ENCODE results near the gene GLCE. TPM values are rescaled to one million over a fixed set of nuclear protein-coding genes. Genes with fewer than 3 reads are reported as not detected.

Gene GLCE
- total RNA-seq (2014; rRNA removed; shearing (Covaris generic)) = 16.2 and 18.6 TPM in 2 replicates
- 14.8 and 16.2 TPM in 2 replicates for polyA plus RNA-seq (2015; cell fraction: cytosol; rRNA removed)
- 18.4 and 22.1 TPM in 2 replicates for polyA plus RNA-seq (2015; cell fraction: nucleus; rRNA removed)

DNA sequence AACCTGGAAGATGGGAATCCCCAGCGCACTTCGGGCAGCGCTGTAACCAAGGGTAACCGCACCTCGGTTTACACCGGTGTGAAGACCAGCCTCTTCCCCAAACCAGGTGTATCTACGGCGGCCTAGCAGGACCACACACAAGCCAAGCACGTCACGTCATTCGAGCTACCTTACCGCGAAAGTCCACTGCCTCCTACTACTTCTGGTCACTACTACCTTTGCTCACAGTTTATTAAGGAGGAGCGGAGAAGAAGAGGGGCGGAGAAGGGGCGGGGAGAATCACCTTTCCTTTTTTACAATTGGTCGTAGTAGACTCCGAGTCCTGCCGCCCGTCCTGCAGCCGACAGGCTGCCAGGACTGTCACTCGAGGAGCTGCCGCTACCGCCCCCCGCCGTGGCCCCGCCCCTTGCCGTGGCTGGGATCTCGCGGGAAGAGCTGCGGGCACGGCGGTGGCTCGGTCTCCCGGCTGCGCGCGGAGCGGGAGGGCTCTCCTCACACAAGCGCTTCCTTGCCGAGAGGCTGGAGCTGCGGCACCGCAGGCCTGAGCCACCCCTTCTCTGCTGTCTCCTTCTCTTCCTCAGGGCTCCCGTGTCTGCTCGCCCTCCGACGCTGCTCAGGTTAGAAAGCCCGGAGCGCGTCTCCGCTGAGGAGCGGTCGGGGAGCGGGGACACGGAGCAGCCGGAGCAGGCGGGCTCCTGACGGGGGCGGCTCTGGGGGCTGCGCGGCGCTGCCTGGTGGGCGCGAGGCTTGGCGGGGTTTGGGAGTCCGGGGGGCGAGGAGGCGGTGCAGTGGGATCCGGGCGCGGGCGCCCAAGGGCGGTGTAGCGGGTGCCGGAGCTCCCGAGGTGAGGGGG, at the start of gene GLCE:
GLCE (plus strand) TSS at position 495 of the 853 bp plus-strand sequence. CDS start 95,172 bp downstream, outside the sequence.
- DNase-seq (ENCODE audit: low read depth) = peak; percentile 97

DNA sequence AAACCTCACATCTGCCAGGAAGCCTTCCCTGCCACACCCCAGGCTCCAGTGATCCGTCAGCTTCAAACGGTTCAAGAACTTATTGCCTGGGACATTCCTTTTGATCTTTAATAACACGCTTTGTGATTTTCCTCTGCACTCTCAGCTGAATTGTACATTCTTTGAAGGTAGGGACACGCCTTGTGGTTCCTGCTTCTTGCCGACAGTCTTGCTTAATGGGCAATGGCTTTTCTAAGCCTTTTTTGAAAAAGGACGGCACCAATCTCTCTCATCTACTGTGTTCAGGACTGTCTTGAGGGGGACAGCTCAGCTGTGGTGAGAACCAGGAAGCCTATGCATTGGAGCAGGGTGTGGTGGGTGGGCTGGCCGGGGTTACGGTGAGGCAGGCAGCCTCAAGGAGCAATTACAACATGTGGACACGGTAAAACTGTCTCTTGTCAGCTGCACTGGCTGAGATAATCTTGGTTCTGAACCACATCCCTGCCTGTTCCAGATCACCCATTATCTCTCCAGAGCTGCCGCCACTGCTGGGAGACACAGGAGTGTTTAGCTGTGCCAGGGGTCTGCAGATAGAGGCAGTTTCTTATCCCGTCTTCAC, 46.0 kb upstream of the GLCE start:
- DNase-seq (ENCODE audit: low read depth) = no peak

DNA sequence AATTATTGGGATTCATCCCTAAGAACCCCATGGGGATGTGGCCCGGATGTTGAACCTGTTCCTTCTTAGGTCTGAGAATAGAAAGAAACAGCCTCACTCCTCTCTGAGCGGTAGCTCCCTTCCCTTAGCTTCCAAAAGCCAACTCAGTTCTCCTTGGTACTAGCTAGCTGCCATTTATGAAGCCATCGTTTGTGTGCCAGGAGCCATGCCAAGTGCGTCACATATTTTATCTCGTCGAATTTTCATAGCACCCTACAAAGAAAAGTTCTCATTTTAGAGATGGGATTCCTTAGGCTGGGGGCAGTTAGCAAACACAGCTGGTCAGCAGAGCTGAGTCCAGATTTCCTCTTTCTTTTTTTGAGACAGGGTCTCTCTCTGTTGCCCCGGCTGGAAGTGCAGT, 45.4 kb upstream of the GLCE start:
- DNase-seq (ENCODE audit: low read depth) = no peak

DNA sequence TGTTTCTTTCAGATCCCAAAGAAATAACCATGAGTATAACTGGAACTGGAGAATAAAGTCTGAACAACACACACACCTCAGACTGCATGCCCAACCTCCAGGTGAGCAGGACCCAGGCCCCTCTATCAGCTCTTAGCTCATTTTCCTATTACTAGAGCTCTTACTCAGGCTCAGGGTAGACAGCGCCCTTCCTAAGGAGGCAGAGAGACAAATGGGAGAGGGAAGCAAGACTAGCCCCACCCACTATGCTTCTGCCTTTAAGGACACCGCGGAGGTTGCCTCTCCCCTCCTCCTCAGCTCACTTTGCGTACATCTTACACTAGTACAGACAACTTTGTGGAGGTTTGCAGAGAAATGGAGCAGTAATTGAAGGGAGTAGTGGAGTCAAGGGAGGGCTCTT, 44.0 kb upstream of the GLCE start:
- DNase-seq (ENCODE audit: low read depth) = no peak

DNA sequence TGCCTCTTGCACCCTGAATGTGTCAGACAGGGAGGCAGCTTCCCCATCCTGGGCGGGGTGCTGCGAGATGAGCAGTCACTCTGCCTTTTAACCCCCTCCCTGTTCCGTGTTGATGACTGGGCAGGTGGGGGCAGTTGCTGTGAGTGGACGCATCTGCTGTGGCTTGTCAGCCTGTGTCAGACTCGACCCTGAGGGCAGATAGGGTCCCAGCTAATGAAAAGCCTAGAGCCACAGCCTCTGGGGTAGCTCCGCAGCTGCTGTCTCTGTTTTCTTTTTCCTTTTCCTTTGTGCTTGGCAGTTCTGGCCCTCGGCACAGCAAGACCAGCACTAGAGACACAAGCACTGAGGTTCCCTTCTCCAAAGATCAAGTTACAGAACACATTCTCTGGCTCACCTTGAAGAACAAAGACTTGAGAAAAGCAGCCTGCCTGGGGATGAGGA, 43.0 kb upstream of the GLCE start:
- peak; percentile 11 for DNase-seq (ENCODE audit: low read depth)

DNA sequence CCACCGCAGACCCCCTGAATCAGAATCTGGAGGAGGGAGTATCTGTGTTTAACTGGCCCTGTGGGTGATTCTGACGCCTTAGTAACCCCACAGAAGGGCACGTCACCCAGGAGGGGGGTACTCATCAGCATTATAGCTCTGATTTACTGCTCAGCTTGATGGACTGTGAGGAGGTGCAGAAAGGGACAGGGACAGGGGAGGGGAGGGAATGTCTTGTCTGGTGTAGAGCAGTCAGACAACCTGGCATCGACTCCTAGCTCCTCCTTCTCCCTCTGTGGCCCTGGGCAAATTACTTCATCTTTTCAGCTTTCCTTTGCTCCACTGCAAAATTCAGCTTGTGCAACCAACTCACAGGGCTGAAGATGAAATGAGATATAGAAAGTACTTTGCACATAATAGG, 42.3 kb upstream of the GLCE start:
- no peak for DNase-seq (ENCODE audit: low read depth)

DNA sequence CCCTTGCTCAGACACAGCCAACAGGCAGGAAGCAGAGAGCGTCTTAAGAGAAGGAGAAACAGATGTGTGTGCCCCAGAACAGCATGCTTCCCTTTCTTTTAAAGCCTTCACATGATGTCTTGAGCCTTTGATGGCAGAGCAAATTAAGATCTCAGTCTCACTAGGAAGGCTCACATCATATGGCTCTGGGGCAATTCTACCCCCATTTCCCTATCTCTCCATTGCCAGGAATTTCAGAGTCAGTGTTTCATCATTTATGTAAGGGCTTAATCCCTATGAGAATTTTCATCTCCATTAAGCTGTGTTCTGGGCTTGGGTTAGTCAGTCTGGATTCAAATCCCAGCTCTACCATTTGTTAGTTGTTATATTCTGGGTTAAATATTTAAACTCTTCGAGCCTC, 41.4 kb upstream of the GLCE start:
- no peak for DNase-seq (ENCODE audit: low read depth)

DNA sequence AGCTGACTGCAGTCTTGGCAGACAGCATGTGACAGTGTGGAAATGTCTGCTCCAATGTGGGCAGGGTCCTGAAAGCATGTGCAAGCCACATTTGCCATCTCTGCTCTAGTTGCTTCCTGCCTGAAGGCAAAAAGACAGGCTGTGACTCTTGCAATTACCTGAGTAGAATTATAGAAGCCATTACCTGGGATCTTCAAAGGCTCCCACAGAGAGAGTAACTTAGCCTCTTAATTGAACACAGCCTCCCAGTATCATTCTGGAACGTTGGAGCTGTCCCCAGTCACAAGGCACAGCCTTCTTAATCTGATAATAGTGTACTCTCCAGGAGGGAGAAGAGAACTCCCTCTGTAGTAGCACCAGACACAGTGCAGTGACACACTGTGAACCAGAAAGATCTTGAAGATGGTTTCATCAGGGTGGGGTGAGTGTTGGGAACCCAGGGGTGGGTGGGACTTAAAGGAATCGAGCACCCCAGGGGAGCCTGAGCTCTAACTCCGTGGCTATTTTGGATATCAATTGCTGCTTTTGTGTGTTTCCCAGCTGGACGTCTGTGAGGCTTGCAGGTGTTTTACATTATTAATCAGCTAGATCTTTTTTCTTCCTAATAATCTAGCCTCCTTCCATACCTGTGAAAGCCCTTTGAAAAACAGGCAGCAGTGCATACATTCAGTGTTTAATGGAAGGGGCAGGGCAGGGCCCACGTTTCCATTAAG, 40.6 kb upstream of the GLCE start:
- no peak for DNase-seq (ENCODE audit: low read depth)

DNA sequence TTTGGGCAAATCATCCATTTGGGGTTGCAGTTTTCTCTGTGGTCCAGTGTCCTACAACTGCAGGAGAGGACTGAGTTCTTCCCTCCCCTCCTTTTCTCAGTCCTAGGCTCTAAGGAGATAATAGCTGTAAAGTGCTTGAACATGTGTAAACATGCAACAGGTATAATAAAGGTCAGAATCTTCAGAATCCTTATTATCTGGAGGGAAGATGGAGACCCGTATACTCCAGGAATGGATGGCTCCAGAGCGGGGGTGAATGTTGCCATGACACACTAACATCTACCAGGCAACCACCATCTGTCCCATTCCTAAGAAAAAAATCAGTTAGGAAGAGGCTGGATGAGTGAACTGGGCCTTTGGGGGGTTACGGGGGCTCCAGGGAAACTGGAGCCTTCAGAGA, 39.7 kb upstream of the GLCE start:
- no peak for DNase-seq (ENCODE audit: low read depth)

DNA sequence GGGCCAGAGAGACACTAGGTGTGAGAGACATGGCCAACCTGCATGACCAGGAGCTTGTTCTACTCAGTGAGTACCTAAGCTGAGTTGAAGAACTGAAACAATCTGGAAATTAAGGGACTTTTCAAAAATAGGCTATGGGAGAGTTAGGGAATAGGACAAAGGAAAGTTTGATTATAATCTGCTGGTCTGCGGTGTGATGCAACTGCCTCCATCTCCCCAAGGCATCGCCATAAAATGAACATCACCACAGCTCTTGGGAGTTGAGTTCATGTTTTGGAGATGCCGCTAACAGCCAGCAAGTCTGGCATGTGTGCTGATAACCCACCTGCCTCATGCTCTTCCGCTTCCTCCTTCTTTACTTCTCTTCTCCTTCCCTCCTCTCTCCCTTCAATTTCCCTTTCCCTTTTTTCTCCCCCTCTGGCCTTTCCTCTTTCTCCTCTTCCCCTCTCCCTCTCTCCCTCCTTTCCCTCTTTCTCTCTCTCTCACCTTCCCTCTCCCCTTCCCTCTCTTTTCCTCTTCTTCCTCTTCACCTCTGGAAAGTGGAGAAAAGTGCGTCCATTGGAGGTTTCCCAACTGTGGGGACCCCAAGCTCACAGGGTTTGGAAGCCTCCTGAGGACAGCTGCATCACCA, 39.1 kb upstream of the GLCE start:
- DNase-seq (ENCODE audit: low read depth) = no peak

DNA sequence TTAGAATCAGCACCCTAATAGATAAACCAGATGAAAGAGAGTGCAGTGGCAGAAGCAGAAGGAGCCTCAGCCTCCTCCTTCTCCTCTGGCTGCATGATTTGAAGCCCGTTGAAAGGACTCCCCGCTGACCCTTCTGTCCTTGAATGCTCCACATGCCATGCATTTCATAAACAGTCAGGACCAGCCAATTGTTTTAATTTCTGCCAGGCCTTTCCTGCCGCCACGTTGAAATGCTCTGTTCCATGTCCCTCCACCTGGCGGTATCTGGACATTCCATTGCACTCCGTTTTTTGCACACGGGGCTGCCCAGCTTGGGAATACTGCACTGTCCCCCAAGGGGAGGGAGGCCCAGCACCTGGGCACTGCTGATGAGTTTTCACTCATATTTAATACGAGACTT, 35.2 kb upstream of the GLCE start:
- DNase-seq (ENCODE audit: low read depth) = no peak

DNA sequence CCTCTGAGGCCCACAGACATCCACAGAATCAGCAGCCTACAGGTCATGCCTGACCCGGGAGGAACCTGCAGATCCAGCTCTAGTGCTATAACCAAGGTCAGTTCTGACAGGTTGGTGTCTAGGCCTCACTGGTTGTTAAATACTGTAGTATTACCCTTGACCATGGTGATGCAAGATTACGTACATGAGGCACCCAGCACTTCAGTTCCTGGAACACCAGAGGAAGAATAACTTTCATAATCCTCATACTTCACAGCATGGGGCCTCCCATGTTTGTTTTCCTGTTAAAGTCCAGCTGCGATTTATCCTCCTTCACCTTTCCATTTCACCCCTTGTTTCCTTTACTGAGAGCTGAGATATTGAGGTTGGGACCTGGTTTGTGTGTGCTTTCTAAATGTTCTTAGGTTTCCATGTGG, 34.4 kb upstream of the GLCE start:
- no peak for DNase-seq (ENCODE audit: low read depth)

DNA sequence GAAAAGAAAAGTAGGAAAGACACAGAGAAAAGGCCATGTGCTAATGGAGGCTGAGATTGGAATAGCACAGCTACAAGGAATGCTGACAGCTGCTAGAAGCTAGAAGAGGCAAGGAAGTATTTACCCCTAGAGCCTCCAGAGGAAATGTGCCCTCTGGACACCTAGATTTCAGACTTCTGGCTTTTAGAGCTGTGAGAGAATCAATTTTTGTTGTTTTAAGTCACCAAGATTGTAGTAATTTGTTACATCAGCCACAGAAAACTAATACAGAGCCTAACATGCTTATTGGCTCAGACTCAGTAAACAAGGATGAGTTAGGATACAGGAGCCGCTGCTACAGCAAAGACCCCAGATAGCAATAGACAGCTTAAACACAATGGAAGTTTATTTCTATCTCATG, 33.1 kb upstream of the GLCE start:
- no peak for DNase-seq (ENCODE audit: low read depth)

DNA sequence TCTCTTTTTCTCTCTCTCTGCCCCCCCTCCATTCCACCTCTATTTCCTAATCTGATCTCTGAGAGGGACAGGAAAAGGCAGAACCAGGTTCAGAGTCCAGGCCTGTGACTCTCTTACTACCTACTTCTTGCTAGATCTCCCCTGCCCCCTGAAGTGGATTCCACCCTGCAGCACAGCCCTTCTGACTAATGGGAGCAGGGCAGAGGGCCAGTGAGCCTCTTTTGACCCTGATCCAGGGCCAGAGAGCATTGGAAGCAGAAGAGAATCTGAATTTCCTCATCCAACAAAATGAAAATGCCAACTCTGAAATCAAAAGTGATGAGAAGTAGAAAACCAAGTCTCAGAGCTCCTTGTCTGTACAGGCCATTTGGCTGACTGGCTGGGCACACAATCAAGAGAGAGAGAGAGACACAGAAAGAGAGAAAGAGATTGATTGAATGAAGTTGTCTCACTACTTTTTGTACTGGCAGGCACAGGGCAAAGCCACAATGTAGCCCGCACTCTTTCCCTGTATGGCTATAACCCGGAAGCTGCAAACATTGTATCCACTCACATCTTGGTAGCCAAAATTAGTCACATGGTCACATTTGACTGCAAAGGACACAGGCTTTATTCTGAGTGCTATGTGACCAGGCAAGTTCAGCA, 31.6 kb upstream of the GLCE start:
- no peak for DNase-seq (ENCODE audit: low read depth)

DNA sequence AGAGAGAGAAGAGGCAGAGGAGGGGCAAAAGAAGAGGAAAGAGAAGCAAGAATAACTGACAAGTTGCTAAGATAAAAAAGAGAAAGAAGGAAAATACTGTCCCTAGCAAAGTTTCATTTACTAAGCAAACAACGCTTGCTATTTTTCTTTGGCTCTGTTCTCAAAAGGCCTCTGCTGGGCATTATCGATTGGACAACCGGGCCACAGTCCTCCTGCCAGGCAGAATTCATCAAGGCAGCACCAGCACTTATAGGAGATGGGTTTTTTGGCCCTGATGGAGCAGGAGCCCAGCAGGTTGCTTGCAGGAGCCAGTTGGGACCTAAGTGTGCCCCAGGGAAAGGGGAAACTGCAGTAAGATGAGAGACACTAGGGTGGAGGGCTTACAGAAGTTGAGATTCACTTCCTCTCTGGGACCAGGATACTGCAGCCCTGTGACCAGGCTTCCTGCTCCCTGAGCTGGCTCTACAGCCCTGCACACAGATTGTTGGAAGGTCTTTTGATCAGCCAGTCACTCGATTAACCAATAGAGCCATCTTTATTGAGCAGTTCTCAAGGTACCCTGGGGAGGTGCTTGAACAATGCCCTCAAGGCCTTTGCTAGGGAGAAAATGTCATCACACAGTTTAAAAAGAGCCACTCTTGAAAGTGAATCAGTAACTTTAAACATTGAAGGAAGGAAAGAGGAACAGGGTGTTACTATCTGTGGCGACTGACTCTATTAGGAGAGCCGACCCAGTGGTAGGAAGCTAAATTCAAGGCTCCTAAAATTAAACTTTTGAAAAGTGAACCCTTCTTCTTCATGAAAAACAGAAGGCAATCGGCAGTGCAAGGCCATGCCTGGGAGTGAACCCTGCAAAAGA, 28.8 kb upstream of the GLCE start:
- no peak for DNase-seq (ENCODE audit: low read depth)

DNA sequence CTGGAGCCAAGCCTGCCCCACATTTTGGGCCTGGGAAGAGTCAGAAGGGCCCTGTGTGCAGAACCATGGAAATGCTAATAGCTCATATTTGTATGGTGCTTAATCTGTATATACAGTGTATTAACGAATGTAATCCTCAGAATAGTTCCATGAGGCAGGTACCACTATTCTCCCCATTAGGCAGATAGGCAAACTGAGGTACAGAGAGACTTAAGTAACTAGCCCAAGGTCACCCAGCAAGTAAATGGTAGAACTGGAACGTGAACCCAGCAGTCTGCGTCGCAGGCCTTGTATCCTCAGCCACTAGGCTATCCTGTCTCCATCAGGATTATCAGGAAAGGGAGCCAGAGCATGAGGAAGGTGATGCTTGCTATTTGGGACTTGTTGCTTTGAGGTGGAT, 28.0 kb upstream of the GLCE start:
- no peak for DNase-seq (ENCODE audit: low read depth)

DNA sequence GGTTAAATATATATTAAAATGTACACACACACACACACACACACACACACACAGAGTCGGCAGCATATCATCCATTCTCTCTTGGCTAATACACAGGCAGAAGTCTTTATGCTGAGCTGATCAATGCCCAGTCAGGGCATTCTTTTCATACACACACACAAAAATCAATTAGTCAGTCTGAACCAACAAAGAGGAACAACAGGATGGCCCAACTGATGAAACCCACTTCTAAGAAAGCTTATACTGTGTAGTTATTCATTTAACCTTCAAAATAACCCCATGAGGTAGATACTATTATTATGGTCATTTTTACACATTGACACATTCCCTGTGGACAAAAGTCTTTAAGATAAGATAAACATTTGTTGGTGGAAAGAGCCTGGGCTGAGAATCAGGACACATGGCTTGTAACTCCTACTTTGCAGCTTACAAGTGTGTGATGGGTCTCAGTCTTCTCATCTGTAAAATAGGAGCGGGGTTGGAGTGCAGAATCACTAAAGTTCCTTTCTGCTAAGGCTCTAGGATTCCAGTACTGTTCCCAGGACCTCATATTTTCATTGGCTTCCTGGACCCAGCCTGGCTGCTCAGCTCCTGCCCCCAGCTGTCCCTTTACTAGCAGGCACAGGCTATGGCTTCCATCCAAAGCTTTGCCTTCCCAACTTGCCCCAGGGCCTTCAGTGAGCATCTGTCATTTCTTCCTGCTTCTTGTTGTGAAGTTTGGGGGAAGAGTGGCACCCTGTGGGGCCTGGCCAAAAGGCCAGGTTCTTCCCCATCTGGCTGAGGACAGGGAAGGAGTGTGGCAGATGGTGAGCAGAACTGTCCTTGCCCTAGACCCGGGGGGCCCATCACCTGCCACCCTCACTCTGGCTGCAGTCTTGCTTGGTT, 27.2 kb upstream of the GLCE start:
- no peak for DNase-seq (ENCODE audit: low read depth)

DNA sequence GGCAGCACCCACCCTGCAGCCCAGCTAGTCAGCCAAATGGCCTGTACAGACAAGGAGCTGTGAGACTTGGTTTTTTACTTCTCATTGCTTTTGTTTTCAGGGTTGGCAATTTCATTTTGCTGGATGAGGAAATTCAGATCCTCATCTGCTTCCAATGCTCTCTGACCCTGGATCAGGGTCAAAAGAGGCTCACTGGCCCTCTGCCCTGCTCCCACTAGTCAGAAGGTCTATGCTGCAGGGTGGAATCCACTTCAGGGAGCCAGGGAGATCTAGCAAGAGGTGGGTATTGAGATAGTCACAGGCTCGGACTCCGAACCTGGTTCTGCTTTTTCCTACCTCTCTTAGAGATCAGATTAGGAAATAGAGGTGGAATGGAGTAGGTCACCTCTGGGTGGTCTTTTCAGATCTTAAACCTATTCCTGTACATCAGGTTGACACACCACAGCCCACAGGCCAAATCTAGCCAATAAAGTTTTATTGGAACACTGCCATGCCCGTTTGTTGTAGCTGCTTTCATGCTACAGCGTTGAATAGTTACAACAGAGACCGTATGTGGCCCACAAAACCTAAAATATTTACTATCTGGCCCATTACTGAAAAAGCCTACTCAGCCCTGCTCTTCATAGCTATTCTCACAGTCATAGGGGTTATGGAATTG, 26.4 kb upstream of the GLCE start:
- DNase-seq (ENCODE audit: low read depth) = no peak

DNA sequence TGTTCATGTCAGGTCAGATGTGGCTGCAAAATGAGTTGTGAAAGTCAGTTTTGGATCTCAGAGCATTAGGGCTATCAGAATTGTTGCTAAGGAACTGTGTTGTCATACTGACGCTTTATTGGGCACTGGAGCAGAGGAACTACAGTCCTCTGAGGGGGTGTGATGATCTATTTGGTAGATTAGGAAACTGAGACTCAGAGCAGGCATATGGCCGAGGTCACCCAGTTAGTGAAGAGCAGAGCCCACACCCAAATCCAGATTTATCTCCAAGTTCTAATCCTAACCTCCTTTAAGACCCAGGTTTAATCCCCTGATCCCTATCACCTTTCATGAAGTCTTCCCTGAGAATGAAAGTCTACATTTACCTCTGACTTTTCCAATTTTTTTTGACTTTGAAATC, 25.6 kb upstream of the GLCE start:
- DNase-seq (ENCODE audit: low read depth) = no peak

All from HT1080 (cell line).